HG03432 (cell line): ENCODE results near the gene QKI.

ENCODE experiments used
- ATAC-seq: cut with Tn5 transposase; IDR thresholded peaks from one replicate; pipeline ENCODE4 v1.9.1; 2021; ENCODE audit warnings: mild to moderate bottlenecking, moderate library complexity; ENCODE audit not compliant: unreplicated experiment

The QKI gene

DNA sequence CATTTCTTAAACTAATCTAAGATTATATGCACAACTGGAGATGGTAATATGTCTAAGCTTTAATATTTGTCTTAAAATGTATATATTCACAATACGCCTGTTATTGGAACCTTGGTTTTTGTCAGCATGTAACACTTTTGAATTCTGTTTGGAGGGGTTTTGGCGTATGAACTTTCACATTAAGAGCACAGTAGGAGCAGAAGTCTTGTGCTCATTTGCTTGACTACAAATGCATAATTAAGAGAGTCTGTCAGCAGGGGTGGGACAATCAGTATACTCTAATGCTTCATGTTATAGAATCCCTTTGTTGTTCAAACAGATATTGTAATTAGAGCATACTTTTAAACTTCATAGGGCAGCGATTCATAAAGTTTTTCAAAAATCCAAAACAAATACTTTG, 112.8 kb downstream of the QKI start:
- ATAC-seq = no peak

- no peak for ATAC-seq
These were observed 115.1 kb downstream of the QKI start for GRCh38 chr6:163529605-163530004.

DNA sequence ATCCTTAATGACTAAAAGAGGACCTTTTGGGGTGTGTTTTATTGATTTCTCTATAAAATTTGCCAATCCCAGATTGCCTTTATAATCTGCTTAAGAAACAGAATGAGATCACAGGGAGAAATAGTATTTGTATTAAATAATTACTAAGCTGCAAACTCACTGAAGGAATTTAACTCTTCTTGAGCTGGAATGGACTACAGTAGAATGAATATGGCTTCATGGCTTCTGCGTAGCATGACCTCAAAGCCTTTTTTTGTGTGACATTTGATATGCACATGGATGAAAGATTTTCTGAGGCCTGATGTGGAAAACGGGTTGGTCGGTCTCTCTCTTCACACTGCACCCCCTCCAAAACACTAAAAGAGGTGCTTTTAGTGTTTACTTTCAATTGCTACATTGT, 115.9 kb downstream of the QKI start:
- no peak for ATAC-seq

GRCh38 chr6:163531122-163531521, 116.6 kb downstream of the QKI start:
- ATAC-seq = no peak

DNA sequence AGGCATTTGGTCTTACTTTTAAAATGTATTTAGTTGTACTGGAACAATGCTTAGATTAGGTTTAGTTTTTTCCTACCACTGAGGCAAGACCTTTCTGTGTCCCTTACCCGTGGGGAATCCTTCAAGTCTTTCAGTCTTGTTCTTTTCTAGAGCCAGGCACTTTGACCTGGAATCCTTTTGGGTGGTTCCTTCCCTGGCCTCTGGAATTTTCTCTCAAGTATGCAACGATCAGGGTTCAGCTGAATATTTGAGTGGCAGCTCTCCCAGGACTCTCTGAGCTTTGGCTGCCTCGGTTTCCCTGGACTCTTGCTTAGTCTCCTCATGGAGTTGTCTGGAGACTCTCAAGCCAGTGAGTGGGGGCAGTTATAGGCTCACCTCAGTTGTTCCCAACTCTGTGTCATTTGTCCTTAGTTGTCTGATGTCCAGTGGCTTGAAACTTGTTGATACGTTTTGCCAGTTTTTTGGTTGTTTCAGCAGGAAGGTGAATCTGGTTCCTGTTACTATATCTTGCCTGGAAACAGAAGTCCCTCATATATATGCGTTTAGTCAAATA, 118.1 kb downstream of the QKI start:
- no peak for ATAC-seq

DNA sequence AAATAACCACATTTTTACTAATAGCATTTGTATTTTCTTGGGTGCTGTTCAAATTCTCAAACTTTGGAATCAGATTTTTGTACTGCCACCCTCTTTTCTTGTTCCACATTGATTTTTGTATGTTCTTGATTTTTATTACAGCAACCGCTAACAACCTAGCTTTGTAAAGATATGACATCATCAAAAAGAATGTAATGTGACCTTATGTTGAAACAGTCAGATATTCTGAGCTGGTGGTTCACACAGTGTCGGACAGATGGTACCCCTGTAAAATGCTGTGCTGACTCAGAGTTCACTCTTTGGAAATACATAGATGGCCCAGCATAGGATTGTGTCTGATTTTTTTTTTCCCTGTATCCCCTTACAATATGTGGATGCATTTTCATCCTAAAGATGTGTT, 118.9 kb downstream of the QKI start:
- ATAC-seq = no peak

GRCh38 chr6:163536770-163537169, 122.3 kb downstream of the QKI start:
- no peak for ATAC-seq

GRCh38 chr6:163538331-163538730, 123.8 kb downstream of the QKI start:
- no peak for ATAC-seq

DNA sequence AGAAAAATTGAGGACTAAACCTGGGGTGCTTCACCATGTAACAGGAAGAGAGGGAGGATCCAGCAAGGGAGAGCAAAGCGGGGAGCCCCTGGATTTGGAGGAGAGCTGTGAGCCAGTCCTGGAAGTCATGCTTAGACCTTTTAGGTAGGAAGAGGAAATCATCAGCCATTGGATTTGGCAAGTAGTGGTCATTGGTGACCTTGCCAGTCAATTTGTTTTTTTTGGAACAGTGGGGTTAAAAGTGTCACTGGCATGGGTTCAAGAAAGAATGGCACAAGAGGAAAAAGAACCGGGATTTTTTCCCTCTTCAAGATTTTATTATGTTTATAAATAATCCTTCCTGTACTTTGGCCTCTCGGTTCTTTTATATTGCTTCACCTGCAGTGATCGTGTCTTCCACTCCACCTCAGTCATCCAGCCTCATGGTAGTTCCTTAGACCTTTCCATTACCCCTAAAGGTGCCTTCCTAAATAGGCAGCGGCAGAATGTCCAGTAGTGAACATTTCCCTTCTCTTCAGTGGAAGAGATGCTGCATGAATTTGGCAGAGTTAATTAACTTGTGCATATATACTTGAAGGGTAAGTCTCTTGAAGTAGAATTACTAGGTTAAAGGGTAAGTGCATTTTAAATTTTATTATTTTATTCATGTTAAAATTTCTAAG, 124.7 kb downstream of the QKI start:
- no peak for ATAC-seq

DNA sequence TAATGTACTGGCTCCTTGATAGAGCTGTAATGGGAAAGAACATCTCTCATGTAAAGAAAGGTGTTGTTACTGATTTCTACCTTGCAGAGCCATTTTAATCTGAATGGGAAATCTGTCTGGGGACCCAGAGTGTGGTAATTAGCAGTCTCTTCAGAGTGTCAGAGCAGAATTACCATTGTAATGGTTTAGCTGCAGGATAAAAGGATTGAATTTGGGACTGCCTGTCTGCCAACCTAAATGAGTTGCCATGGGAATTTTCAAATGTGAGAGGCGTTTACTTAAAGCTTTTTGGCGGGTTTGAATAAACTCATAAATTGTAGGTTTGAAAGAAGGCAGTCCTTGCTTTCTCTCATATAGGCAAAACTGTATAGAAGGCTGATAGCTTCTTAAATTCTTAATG, 128.8 kb downstream of the QKI start:
- ATAC-seq = no peak

DNA sequence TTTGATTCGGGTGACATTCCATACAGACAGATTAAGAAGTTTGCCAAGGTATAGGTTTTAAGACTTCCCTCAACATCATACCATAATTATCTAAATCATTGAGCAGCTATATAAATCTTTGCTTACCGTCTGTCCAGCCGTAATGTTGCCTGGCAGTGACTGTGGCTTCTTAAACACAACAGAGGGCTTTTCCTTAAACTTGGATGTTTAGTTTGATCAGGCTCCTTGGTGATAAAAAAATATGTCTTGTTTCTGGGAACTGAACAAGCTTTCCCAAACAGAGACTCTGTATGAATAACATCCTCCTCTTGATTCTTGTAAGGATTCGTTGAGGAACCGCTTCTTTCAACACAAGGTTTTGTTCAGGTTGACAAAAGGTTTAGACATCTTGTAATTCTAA, 130.9 kb downstream of the QKI start:
- no peak for ATAC-seq

- ATAC-seq = no peak
These were observed 132.8 kb downstream of the QKI start for GRCh38 chr6:163547287-163547686.

GRCh38 chr6:163548624-163549023, 134.1 kb downstream of the QKI start:
- no peak for ATAC-seq

DNA sequence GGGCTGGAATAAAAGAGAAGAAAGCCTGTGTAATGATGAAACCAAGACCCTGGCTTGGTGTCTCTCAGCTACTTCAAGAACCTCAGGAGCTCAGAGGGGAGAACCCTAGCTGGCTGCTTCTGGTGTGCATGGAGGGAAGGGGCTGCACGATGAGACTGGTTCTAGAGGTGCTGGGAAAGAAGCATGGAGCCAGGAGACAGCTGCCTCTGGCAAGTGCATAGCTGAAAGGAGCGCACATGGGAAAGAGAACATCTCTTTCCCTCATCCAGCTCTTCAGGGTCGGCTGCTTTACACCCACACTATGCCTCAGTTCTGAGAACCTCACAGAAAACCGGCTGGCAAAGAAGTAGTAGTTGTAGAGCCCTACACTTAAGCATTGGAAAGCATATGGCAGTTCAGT, 139.5 kb downstream of the QKI start:
- ATAC-seq = no peak

DNA sequence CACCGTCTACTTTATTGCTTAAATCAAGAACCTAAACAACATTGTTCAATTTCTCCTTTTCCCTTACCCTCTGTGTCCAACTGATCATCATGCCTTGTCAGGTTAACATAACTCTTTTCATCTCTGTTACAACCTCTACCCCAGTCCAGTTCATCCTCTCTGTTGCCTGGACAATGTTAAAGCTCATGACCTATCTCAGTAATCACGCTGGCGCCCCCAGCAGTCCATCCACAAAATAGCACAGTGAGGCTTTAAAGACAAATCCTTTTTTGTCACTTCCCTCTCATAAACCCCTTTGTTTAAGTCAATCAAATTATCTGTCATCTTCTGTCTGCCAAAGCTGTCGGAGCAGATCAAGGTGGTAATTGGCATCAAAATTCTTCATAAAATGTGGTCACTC, 140.1 kb downstream of the QKI start:
- peak; percentile 65 for ATAC-seq

GRCh38 chr6:163559661-163560060, 145.1 kb downstream of the QKI start:
- no peak for ATAC-seq

DNA sequence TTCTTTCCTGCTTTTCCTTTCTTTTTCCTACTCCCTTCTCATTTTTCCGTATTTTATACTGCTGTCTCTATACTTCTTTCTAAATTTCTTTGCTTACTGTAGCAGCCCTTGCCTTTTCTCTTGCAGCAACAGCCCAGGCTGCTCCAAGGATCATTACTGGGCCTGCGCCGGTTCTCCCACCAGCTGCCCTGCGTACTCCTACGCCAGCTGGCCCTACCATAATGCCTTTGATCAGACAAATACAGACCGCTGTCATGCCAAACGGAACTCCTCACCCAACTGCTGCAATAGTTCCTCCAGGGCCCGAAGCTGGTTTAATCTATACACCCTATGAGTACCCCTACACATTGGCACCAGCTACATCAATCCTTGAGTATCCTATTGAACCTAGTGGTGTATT, 148.8 kb downstream of the QKI start:
- ATAC-seq = no peak

GRCh38 chr6:163564534-163564933, 150.0 kb downstream of the QKI start:
- no peak for ATAC-seq

- ATAC-seq = no peak
These were observed 150.6 kb downstream of the QKI start for GRCh38 chr6:163565140-163565539.

GRCh38 chr6:163566056-163566455, 151.5 kb downstream of the QKI start:
- no peak for ATAC-seq

DNA sequence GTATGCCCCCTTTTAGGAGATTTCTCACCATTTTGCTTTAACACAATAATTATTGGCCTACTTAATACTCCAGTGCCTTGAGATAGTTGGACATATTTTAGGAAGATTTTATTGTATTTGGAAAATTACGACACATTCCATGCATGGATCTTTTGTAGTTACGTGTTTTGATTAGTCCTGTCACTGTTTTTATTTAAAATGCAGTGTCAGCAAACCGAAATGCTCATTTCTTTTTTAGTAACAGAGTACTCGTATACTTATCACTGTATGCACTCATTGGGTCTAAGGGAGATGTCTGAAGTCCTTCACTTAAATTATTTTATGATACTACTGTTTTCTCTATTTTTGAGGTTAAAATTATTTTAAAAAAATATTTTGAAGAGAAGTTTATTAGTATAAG, 153.8 kb downstream of the QKI start:
- ATAC-seq = no peak

DNA sequence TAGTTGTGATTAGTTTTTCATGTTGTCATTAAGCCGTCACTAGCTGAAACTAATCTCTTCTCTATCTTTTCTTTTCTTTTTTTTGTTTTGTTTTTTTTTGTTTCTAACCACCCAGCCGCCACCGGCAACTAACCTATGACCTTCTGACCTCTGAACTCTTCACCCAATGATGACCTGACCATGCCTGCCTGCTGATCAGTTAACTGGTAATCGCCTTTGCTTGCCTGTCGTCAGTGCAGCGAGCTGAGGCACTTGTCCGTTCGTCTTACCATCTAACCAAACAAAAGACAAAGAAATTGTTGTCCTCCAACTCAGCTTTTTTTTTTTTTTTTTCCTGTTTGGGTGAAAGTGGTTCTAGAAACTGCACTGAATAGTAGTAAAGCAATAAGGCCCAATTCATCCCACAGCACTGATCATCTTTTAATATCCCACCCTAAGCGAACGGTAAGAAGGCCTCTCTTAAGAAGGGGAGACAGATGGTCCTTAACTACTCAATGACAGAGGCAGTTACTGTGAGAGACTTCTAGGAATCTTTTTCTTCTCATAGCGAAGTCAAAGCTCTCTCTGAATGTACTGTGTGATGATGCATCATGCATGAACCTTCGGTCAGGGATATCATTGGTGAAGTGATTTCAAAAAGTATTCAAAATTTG, 156.2 kb downstream of the QKI start:
- no peak for ATAC-seq

GRCh38 chr6:163571730-163572129, 157.2 kb downstream of the QKI start:
- ATAC-seq = no peak
